ENCODE measurements around the gene B2M.

B2M gene

DNA sequence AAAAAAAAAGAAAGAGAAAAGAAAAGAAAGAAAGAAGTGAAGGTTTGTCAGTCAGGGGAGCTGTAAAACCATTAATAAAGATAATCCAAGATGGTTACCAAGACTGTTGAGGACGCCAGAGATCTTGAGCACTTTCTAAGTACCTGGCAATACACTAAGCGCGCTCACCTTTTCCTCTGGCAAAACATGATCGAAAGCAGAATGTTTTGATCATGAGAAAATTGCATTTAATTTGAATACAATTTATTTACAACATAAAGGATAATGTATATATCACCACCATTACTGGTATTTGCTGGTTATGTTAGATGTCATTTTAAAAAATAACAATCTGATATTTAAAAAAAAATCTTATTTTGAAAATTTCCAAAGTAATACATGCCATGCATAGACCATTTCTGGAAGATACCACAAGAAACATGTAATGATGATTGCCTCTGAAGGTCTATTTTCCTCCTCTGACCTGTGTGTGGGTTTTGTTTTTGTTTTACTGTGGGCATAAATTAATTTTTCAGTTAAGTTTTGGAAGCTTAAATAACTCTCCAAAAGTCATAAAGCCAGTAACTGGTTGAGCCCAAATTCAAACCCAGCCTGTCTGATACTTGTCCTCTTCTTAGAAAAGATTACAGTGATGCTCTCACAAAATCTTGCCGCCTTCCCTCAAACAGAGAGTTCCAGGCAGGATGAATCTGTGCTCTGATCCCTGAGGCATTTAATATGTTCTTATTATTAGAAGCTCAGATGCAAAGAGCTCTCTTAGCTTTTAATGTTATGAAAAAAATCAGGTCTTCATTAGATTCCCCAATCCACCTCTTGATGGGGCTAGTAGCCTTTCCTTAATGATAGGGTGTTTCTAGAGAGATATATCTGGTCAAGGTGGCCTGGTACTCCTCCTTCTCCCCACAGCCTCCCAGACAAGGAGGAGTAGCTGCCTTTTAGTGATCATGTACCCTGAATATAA is 2.0 kb downstream of the B2M start:
- TF ChIP-seq EGR1 (IDR thresholded peaks at IDR 0.05) (no peak), RAD21 (IDR thresholded peaks at IDR 0.05; ENCODE audit: low read depth) (no peak), CEBPB (IDR thresholded peaks at IDR 0.05) (no peak), FOXM1 (IDR thresholded peaks at IDR 0.05; ENCODE audit: borderline replicate concordance, low read depth) (no peak), REST (IDR thresholded peaks at IDR 0.05; ENCODE audit: low read depth) (no peak), EP300 (IDR thresholded peaks at IDR 0.05; ENCODE audit: borderline replicate concordance) (no peak), TEAD4 (IDR thresholded peaks at IDR 0.05) (no peak), ZBTB7A (IDR thresholded peaks at IDR 0.05; ENCODE audit: low read depth) (no peak), TAF1 (IDR thresholded peaks at IDR 0.05; ENCODE audit: low read depth) (no peak), CREB1 (IDR thresholded peaks at IDR 0.05; ENCODE audit: low read depth) (no peak), NFIC (IDR thresholded peaks at IDR 0.05) (no peak), USF1 (IDR thresholded peaks at IDR 0.05) (no peak), TCF12 (IDR thresholded peaks at IDR 0.05; ENCODE audit: low read depth) (no peak), YY1 (IDR thresholded peaks at IDR 0.05; ENCODE audit: low read depth) (no peak)
- TF ChIP-seq, protein P1, sequence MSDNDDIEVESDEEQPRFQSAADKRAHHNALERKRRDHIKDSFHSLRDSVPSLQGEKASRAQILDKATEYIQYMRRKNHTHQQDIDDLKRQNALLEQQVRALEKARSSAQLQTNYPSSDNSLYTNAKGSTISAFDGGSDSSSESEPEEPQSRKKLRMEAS (IDR thresholded peaks at IDR 0.05): no peak

GRCh38 chr15:44715142-44715796 is 4.0 kb downstream of the B2M start:
- TF ChIP-seq FOXM1 (IDR thresholded peaks at IDR 0.05; ENCODE audit: borderline replicate concordance, low read depth) (no peak), RAD21 (IDR thresholded peaks at IDR 0.05; ENCODE audit: low read depth) (no peak), CEBPB (IDR thresholded peaks at IDR 0.05) (no peak), TEAD4 (IDR thresholded peaks at IDR 0.05) (no peak), NFIC (IDR thresholded peaks at IDR 0.05) (no peak), CREB1 (IDR thresholded peaks at IDR 0.05; ENCODE audit: low read depth) (no peak), TCF12 (IDR thresholded peaks at IDR 0.05; ENCODE audit: low read depth) (no peak), REST (IDR thresholded peaks at IDR 0.05; ENCODE audit: low read depth) (no peak), TAF1 (IDR thresholded peaks at IDR 0.05; ENCODE audit: low read depth) (no peak), ZBTB7A (IDR thresholded peaks at IDR 0.05; ENCODE audit: low read depth) (no peak), YY1 (IDR thresholded peaks at IDR 0.05; ENCODE audit: low read depth) (no peak)
- TF ChIP-seq, protein P1 (IDR thresholded peaks at IDR 0.05): no peak

DNA sequence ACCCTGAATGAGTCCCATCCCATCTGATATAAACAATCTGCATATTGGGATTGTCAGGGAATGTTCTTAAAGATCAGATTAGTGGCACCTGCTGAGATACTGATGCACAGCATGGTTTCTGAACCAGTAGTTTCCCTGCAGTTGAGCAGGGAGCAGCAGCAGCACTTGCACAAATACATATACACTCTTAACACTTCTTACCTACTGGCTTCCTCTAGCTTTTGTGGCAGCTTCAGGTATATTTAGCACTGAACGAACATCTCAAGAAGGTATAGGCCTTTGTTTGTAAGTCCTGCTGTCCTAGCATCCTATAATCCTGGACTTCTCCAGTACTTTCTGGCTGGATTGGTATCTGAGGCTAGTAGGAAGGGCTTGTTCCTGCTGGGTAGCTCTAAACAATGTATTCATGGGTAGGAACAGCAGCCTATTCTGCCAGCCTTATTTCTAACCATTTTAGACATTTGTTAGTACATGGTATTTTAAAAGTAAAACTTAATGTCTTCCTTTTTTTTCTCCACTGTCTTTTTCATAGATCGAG is 4.5 kb downstream of the B2M start:
- TF ChIP-seq CEBPB (IDR thresholded peaks at IDR 0.05): no peak

- TF ChIP-seq REST (IDR thresholded peaks at IDR 0.05; ENCODE audit: low read depth): no peak
- TF ChIP-seq YY1 (IDR thresholded peaks at IDR 0.05; ENCODE audit: low read depth): no peak
- no peak for TF ChIP-seq EGR1 (IDR thresholded peaks at IDR 0.05)
- TF ChIP-seq TCF12 (IDR thresholded peaks at IDR 0.05; ENCODE audit: low read depth): no peak
- TF ChIP-seq ZBTB7A (IDR thresholded peaks at IDR 0.05; ENCODE audit: low read depth): no peak
- no peak for TF ChIP-seq FOXM1 (IDR thresholded peaks at IDR 0.05; ENCODE audit: borderline replicate concordance, low read depth)
- no peak for TF ChIP-seq TAF1 (IDR thresholded peaks at IDR 0.05; ENCODE audit: low read depth)
- TF ChIP-seq, protein P1 (IDR thresholded peaks at IDR 0.05): no peak
- no peak for TF ChIP-seq CREB1 (IDR thresholded peaks at IDR 0.05; ENCODE audit: low read depth)
- TF ChIP-seq RAD21 (IDR thresholded peaks at IDR 0.05; ENCODE audit: low read depth): no peak
- TF ChIP-seq EP300 (IDR thresholded peaks at IDR 0.05; ENCODE audit: borderline replicate concordance): no peak
- TF ChIP-seq USF1 (IDR thresholded peaks at IDR 0.05): no peak
- no peak for TF ChIP-seq CEBPB (IDR thresholded peaks at IDR 0.05)
- no peak for TF ChIP-seq NFIC (IDR thresholded peaks at IDR 0.05)
- TF ChIP-seq TEAD4 (IDR thresholded peaks at IDR 0.05): no peak
Observed at GRCh38 chr15:44716983-44717602, 5.8 kb downstream of the B2M start.

Data from Ishikawa (cell line).